Left forelimb (tissue), 1 donor: Measurements from ENCODE around the gene PALM2AKAP2.
"Not testable (repeated sequence)": the region's sequence is repeated elsewhere in the genome, so short reads cannot be mapped to it uniquely, and the experiment has no call there.

Source experiments
- DNase-seq: peaks from one replicate; pipeline ENCODE4 v3.0.0-alpha.2; 2018; ENCODE audit warnings: low spot score

PALM2AKAP2 gene

GRCh38 chr9:109805050-109805449, 25.1 kb downstream of the PALM2AKAP2 start:
- DNase-seq: no peak

GRCh38 chr9:109806506-109807115, 26.6 kb downstream of the PALM2AKAP2 start:
- DNase-seq: no peak

- no peak for DNase-seq
These were observed 31.9 kb downstream of the PALM2AKAP2 start for GRCh38 chr9:109811876-109812275.

- DNase-seq: no peak
These were observed 32.3 kb downstream of the PALM2AKAP2 start for GRCh38 chr9:109812331-109812730.

GRCh38 chr9:109812818-109813281, 32.9 kb downstream of the PALM2AKAP2 start:
- no peak for DNase-seq

GRCh38 chr9:109813303-109813702, 33.3 kb downstream of the PALM2AKAP2 start:
- DNase-seq: no peak

GRCh38 chr9:109813829-109814228, 33.8 kb downstream of the PALM2AKAP2 start:
- DNase-seq: no peak

- DNase-seq: no peak
These were observed 35.5 kb downstream of the PALM2AKAP2 start for GRCh38 chr9:109815366-109815947.

GRCh38 chr9:109816490-109816889, 36.5 kb downstream of the PALM2AKAP2 start:
- DNase-seq: no peak

- no peak for DNase-seq
These were observed 37.3 kb downstream of the PALM2AKAP2 start for GRCh38 chr9:109817146-109817845.

GRCh38 chr9:109817846-109818472, 38.0 kb downstream of the PALM2AKAP2 start:
- DNase-seq: peak; percentile 72

- DNase-seq: no peak
These were observed 41.7 kb downstream of the PALM2AKAP2 start for GRCh38 chr9:109821711-109822110.

- not testable (repeated sequence) for DNase-seq
These were observed 45.4 kb downstream of the PALM2AKAP2 start for GRCh38 chr9:109825383-109825782.

- no peak for DNase-seq
These were observed 46.6 kb downstream of the PALM2AKAP2 start for GRCh38 chr9:109826559-109826958.

- no peak for DNase-seq
These were observed 48.3 kb downstream of the PALM2AKAP2 start for GRCh38 chr9:109828254-109828653.
